Kidney epithelial cell (primary cell): Measurements from ENCODE around the gene SLC26A8. TPM values are rescaled to one million over a fixed set of nuclear protein-coding genes. Genes with fewer than 3 reads are reported as not detected.
A peak's percentile ranks its signal among the peaks of the same experiment; 100 is the strongest.

Experiments
- DNase-seq: peaks from one replicate; pipeline ENCODE4 v3.0.0-alpha.2; 2010; ENCODE audit warnings: low read depth
- H3K27me3 ChIP-seq: 2 replicates; pipeline ENCODE4 v1.6.0; 2011; ENCODE audit warnings: low read length; ENCODE audit not compliant: control insufficient read depth, insufficient read depth
- H3K36me3 ChIP-seq: 2 replicates; pipeline ENCODE4 v1.5.1; 2011; ENCODE audit warnings: low read length; ENCODE audit not compliant: control insufficient read depth, insufficient read depth
- H3K4me3 ChIP-seq: 2 replicates; pipeline ENCODE4 v1.5.1; 2011; ENCODE audit warnings: low read depth, mild to moderate bottlenecking, control low read depth, low read length
- CTCF ChIP-seq: IDR thresholded peaks from 2 replicates; pipeline ENCODE4 v1.5.1; 2011; ENCODE audit warnings: mild to moderate bottlenecking, moderate library complexity, low read length, control low read depth, inconsistent platforms; ENCODE audit not compliant: insufficient read depth, poor library complexity, severe bottlenecking
- total RNA-seq: library from RNA; depleted of rRNA; stranded (reverse); fragments of >200 nt; gene quantifications from 2 replicates; pipeline ENCODE4 v1.2.3, GENCODE V29; 2015

Gene SLC26A8
- total RNA-seq, 1 donor from 2014 or later, result not detected

- DNase-seq, result no peak
- no peaks in the 10 kb centered on the region for H3K36me3 ChIP-seq
- TF ChIP-seq CTCF, result no peak
- no peak overlapping the region for H3K4me3 ChIP-seq
- H3K27me3 ChIP-seq, result no peaks in the 10 kb centered on the region
Observed at GRCh38 chr6:35972471-35973367, 51.7 kb downstream of the SLC26A8 start.

DNA sequence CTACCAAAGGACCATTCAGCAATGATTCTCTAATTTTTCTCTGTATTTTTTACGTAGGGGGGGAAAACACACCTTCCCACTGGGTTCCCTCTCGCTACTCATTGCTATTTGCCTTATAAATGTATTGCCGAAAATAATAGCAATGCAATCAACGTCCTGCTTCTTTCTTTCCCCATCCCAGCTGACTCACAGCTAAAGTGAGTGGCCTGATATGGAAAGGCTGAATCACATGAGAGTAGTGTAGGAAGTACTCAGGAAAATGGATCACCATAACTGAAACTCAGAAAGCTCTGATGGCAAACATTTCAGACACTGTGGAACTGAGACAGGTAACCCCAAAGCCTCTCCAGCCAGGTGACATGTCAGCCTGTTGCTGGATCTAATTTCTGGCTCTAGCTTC is 54.3 kb downstream of the SLC26A8 start:
- Histone ChIP-seq H3K36me3 (no peaks in the 10 kb centered on the region), H3K4me3 (no peak overlapping the region), H3K27me3 (no peaks in the 10 kb centered on the region)
- no peak for TF ChIP-seq CTCF
- peak; percentile 12 for DNase-seq

- TF ChIP-seq CTCF, result no peak
- no peak for DNase-seq
- no peak overlapping the region for H3K4me3 ChIP-seq
- H3K27me3 ChIP-seq, result no peaks in the 10 kb centered on the region
- H3K36me3 ChIP-seq, result no peaks in the 10 kb centered on the region
Observed at GRCh38 chr6:35969646-35970045, 54.8 kb downstream of the SLC26A8 start.

- no peaks in the 10 kb centered on the region for H3K27me3 ChIP-seq
- no peaks in the 10 kb centered on the region for H3K36me3 ChIP-seq
- no peak overlapping the region for H3K4me3 ChIP-seq
- DNase-seq, result no peak
- no peak for TF ChIP-seq CTCF
Observed at GRCh38 chr6:35968821-35969220, 55.6 kb downstream of the SLC26A8 start.

DNA sequence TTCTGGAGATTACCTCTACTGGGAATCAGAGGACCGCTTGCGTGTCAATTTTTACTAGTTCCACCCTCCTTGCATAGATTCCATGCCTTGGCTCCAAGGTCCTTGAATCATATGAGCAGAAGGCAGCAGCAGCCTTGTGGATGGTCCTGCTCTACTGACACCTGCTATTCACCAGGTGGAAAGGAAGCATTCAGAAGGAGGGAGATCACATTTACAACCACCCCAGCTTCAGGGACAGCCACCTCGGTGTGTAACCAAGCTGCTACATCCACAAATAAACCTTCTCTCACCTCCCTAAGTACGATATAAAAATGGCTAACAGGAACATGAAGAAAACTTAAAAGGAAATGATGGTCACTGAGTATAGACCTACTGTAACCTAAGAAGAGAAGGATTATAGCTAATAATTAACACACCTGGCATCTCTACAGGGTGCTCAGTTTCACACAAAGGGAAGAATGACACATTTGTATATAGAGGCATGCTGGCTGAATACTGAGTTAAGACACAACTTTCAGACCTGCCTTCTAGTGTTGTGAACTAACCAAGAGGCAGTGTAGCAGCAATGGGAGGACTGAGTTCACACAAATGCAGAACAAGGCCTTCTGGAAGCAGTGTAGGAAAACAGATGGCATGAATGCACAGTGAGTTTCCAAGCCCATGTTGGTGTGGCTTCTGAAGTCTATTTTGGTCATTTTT is 57.2 kb downstream of the SLC26A8 start:
- Histone ChIP-seq H3K4me3 (no peak overlapping the region), H3K36me3 (no peaks in the 10 kb centered on the region), H3K27me3 (no peaks in the 10 kb centered on the region)
- no peak for TF ChIP-seq CTCF
- peak; percentile 49 for DNase-seq
